H1 (cell line): ENCODE data around the gene PDE1C. TPM values are rescaled to one million over a fixed set of nuclear protein-coding genes. Genes with fewer than 3 reads are reported as not detected.

Experiments
- CTCF ChIA-PET: fragments of 300-600 bp; sonication (Branson Sonifier 250); formaldehyde crosslinking; loops from one replicate; lab custom pipeline; 2021; ENCODE audit not compliant: partially characterized antibody; lab: Charles Lee
- POLR2A ChIA-PET: fragments of 300-600 bp; sonication (Branson Sonifier 250); formaldehyde crosslinking; loops from one replicate; lab custom pipeline; 2021; ENCODE audit warnings: inconsistent platforms; ENCODE audit not compliant: partially characterized antibody; lab: Charles Lee
- DNase-seq, 2 experiments: peaks; one replicate each; pipeline versions ENCODE4 v3.0.0 to v3.0.0-alpha.2; 2010 to 2022; ENCODE audit warnings: low spot score in 2 of 2, low read depth in 1 of 2, mixed read lengths in 1 of 2
- FAIRE-seq: peaks from 2 replicates; lab custom pipeline; 2011; peaks lifted over from hg19 to GRCh38; lab: Jason Lieb, UNC
- H2AFZ ChIP-seq: 2 replicates; pipeline ENCODE4 v1.8.1; 2012; ENCODE audit warnings: low read length, inconsistent platforms
- H2AK5ac ChIP-seq: 2 replicates; pipeline ENCODE4 v1.6.1; 2013; ENCODE audit warnings: low read depth, low read length
- H2BK120ac ChIP-seq: replicated peaks from 2 replicates; pipeline ENCODE3; 2013; ENCODE audit warnings: low read depth, low read length, inconsistent platforms
- H2BK12ac ChIP-seq: 2 replicates; pipeline ENCODE4 v1.6.1; 2013; ENCODE audit warnings: low read depth, low read length
- H2BK15ac ChIP-seq: 2 replicates; pipeline ENCODE4 v1.6.1; 2013; ENCODE audit warnings: low read length
- H2BK20ac ChIP-seq: 2 replicates; pipeline ENCODE4 v1.6.1; 2013; ENCODE audit warnings: low read length
- H2BK5ac ChIP-seq: 2 replicates; pipeline ENCODE4 v1.6.1; 2013; ENCODE audit warnings: low read depth, low read length
- H3K14ac ChIP-seq: 2 replicates; pipeline ENCODE4 v1.6.1; 2013; ENCODE audit warnings: inconsistent platforms; ENCODE audit not compliant: insufficient read length
- H3K18ac ChIP-seq: 2 replicates; pipeline ENCODE4 v1.6.1; 2013; ENCODE audit warnings: low read length; ENCODE audit errors: extremely low read depth
- H3K23ac ChIP-seq: 2 replicates; pipeline ENCODE4 v1.6.1; 2013; ENCODE audit warnings: inconsistent platforms; ENCODE audit not compliant: insufficient read length
- H3K23me2 ChIP-seq: 2 replicates; pipeline ENCODE4 v1.6.1; 2013; ENCODE audit warnings: low read depth, low read length
- H3K27ac ChIP-seq: 2 replicates; pipeline ENCODE4 v1.6.1; 2011; ENCODE audit warnings: low read depth, low read length, inconsistent platforms
- H3K27me3 ChIP-seq, 4 experiments: replicated peaks in 1 of 4; 1 replicate in 1 of 4; 2 replicates in 3 of 4; pipeline versions ENCODE4 v1.6.1 to v1.8.1; 2011 to 2013; ENCODE audit warnings: low read length in 3 of 4, mild to moderate bottlenecking in 3 of 4, inconsistent platforms in 2 of 4, mixed read lengths in 2 of 4, moderate library complexity in 1 of 4; ENCODE audit not compliant: control insufficient read depth in 3 of 4, insufficient read depth in 3 of 4; ENCODE audit errors: extremely low read depth in 1 of 4
- H3K36me3 ChIP-seq, 4 experiments: 2 replicates each; pipeline versions ENCODE4 v1.6.1 to v1.8.1; 2011 to 2013; ENCODE audit warnings: mild to moderate bottlenecking in 4 of 4, low read length in 3 of 4, moderate library complexity in 2 of 4, control low read depth in 1 of 4, inconsistent platforms in 1 of 4; ENCODE audit not compliant: insufficient read depth in 4 of 4, control insufficient read depth in 2 of 4
- H3K4ac ChIP-seq: replicated peaks from 2 replicates; pipeline ENCODE3; 2013; ENCODE audit warnings: low read length, low read depth, mixed read lengths, inconsistent platforms; ENCODE audit not compliant: insufficient read length
- H3K4me1 ChIP-seq, 4 experiments: replicated peaks in 1 of 4; 1 replicate in 1 of 4; 2 replicates in 3 of 4; pipeline versions ENCODE4 v1.6.1 to v1.8.1; 2011 to 2013; ENCODE audit warnings: low read length in 3 of 4, inconsistent platforms in 2 of 4, mixed read lengths in 1 of 4; ENCODE audit not compliant: insufficient read depth in 4 of 4, control insufficient read depth in 3 of 4
- H3K4me2 ChIP-seq, 2 experiments: 2 replicates each; pipeline versions ENCODE4 v1.6.1 to v1.8.1; 2011 to 2013; ENCODE audit warnings: low read depth in 2 of 2, low read length in 2 of 2, control low read depth in 1 of 2, inconsistent platforms in 1 of 2, mild to moderate bottlenecking in 1 of 2; ENCODE audit not compliant: insufficient read depth in 1 of 2
- H3K4me3 ChIP-seq, 4 experiments: fragments of 200-600, 300-600 bp in 1 of 4; sonication (generic), shearing (Covaris generic), sonication (Bioruptor Twin) in 1 of 4; 2 replicates each; pipeline versions ENCODE4 v1.5.1 to v1.8.1; 2011 to 2016; ENCODE audit warnings: low read length in 4 of 4, low read depth in 3 of 4, control low read depth in 2 of 4, inconsistent platforms in 2 of 4, mild to moderate bottlenecking in 2 of 4, mixed read lengths in 1 of 4, moderate library complexity in 1 of 4; ENCODE audit not compliant: insufficient read depth in 2 of 4; ENCODE audit errors: extremely low read depth in 1 of 4
- H3K56ac ChIP-seq: replicated peaks from 2 replicates; pipeline ENCODE3; 2013; ENCODE audit warnings: low read depth, mild to moderate bottlenecking, mixed read lengths, low read length, inconsistent platforms; ENCODE audit not compliant: insufficient read length
- H3K79me1 ChIP-seq: 2 replicates; pipeline ENCODE4 v1.6.1; 2013; ENCODE audit warnings: low read depth, low read length, control low read depth
- H3K79me2 ChIP-seq, 2 experiments: 2 replicates each; pipeline versions ENCODE4 v1.6.1 to v1.8.1; 2012 to 2013; ENCODE audit warnings: low read length in 2 of 2, mild to moderate bottlenecking in 2 of 2, inconsistent platforms in 1 of 2; ENCODE audit not compliant: insufficient read depth in 2 of 2, control insufficient read depth in 1 of 2
- H3K9ac ChIP-seq, 4 experiments: replicated peaks in 1 of 4; 1 replicate in 1 of 4; 2 replicates in 3 of 4; pipeline versions ENCODE4 v1.6.1 to v1.8.1; 2011 to 2013; ENCODE audit warnings: low read depth in 3 of 4, low read length in 3 of 4, control low read depth in 2 of 4, mild to moderate bottlenecking in 2 of 4, moderate library complexity in 2 of 4, inconsistent platforms in 1 of 4; ENCODE audit errors: extremely low read depth in 1 of 4
- H3K9me3 ChIP-seq, 2 experiments: 2 replicates each; pipeline versions ENCODE4 v1.6.1 to v1.8.1; 2012 to 2013; ENCODE audit warnings: mild to moderate bottlenecking in 2 of 2, moderate library complexity in 2 of 2, control low read depth in 1 of 2, inconsistent platforms in 1 of 2, low read depth in 1 of 2, low read length in 1 of 2, mixed read lengths in 1 of 2; ENCODE audit not compliant: insufficient read depth in 2 of 2
- H4K20me1 ChIP-seq, 2 experiments: replicated peaks in 1 of 2; 2 replicates each; pipeline versions ENCODE3 to v1.8.1; 2011 to 2013; ENCODE audit warnings: inconsistent platforms in 2 of 2, low read length in 2 of 2, mild to moderate bottlenecking in 1 of 2; ENCODE audit not compliant: insufficient read depth in 2 of 2, control insufficient read depth in 1 of 2
- H4K5ac ChIP-seq: 2 replicates; pipeline ENCODE4 v1.6.1; 2013; ENCODE audit warnings: low read length, low read depth, mixed read lengths, inconsistent platforms; ENCODE audit not compliant: insufficient read length
- H4K8ac ChIP-seq: 2 replicates; pipeline ENCODE4 v1.8.0; 2013; ENCODE audit warnings: mild to moderate bottlenecking, moderate library complexity, low read length, inconsistent platforms; ENCODE audit not compliant: insufficient read depth; ENCODE audit errors: extremely low read depth
- H4K91ac ChIP-seq: replicated peaks from 2 replicates; pipeline ENCODE3; 2013; ENCODE audit warnings: low read length, mixed read lengths, inconsistent platforms; ENCODE audit not compliant: insufficient read length
- BRCA1 ChIP-seq: IDR thresholded peaks from 2 replicates; pipeline ENCODE4 v1.6.1; 2012; ENCODE audit warnings: low read depth, low read length, improper control_type of control experiment
- CBX5 ChIP-seq: fragments of 300-800, 300-1000 bp; sonication (generic); IDR thresholded peaks from 2 replicates; pipeline ENCODE4 v1.7.1; 2016; ENCODE audit warnings: antibody characterized with exemption, low read length, low read depth
- NANOG ChIP-seq: IDR thresholded peaks from 2 replicates; pipeline ENCODE4 v1.6.1; 2011; ENCODE audit warnings: low read length, low read depth, mild to moderate bottlenecking, inconsistent platforms; ENCODE audit not compliant: insufficient read depth, poor library complexity, severe bottlenecking
- WGBS, 2 experiments: shearing (Covaris generic) in 1 of 2; methylation state at CpG; one replicate each; pipeline versions ENCODE4 v1.1.6 to v1.1.7; 2013 to 2015; ENCODE audit warnings: low lambda C conversion rate in 2 of 2, mixed read lengths in 2 of 2, inconsistent platforms in 1 of 2, low coverage in 1 of 2, missing lambda C conversion rate in 1 of 2; ENCODE audit not compliant: insufficient replicate concordance in 2 of 2, insufficient coverage in 1 of 2, insufficient read length in 1 of 2; ENCODE audit errors: extremely low coverage in 1 of 2, missing lambda C conversion rate in 1 of 2; 5-methylcytosine and 5-hydroxymethylcytosine counted together
- polyA plus RNA-seq, 7 experiments: library from polyadenylated mRNA; depleted of rRNA in 3 of 7; stranded (reverse) in 5 of 7; unstranded in 2 of 7; fragments of >200 nt in 5 of 7; fragments of 200-250 nt in 2 of 7; gene quantifications; 1 replicate in 5 of 7; 2 replicates in 1 of 7; 4 replicates in 1 of 7; pipeline versions ENCODE4 v1.2.1 to v1.2.3, GENCODE V29; 2011 to 2013; ENCODE audit warnings: missing spikeins in 2 of 7, mixed read lengths in 2 of 7
- total RNA-seq: library from RNA; stranded (reverse); fragmentation: NEBNext Ultra II Directional; extraction: Animal tissue kit (Norgen Biotek cat#: 25700); gene quantifications from 2 replicates; pipeline ENCODE4 v1.2.1, GENCODE V29; 2021

Gene PDE1C
- total and polyA plus RNA-seq, 2 of the 8 experiments (the other 6 are each of a cell fraction or from before 2014, with no cell fraction given): 0.11 to 1.1 TPM

GRCh38 chr7:32094516-32094915 is 24.3 kb upstream of the PDE1C start:
- H3K56ac ChIP-seq: no peak overlapping the region
- no peak overlapping the region for H2BK15ac ChIP-seq
- no peak for FAIRE-seq

More at GRCh38 chr7:32094516-32094915, 24.3 kb upstream of the PDE1C start:
- Histone ChIP-seq H2BK12ac (no peak overlapping the region), H3K36me3 (no peaks in the 10 kb centered on the region), H2BK5ac (no peak overlapping the region), H3K23ac (no peak overlapping the region), H3K27ac (no peak overlapping the region), H3K14ac (no peak overlapping the region), H2AK5ac (no peak overlapping the region), H3K27me3 (no peaks in the 10 kb centered on the region), H3K4me1 (no peaks in the 10 kb centered on the region), H3K23me2 (no peaks in the 10 kb centered on the region), H3K4ac (no peak overlapping the region), H3K9me3 (no peaks in the 10 kb centered on the region), H3K79me2 (no peaks in the 10 kb centered on the region), H3K4me2 (no peak overlapping the region), H3K9ac (no peak overlapping the region), H4K91ac (no peak overlapping the region), H2BK120ac (no peak overlapping the region), H4K20me1 (no peaks in the 10 kb centered on the region), H2BK20ac (no peak overlapping the region), H3K4me3 (no peak overlapping the region), H3K18ac (no peak overlapping the region), H2AFZ (no peak overlapping the region), H4K5ac (no peak overlapping the region), H3K79me1 (no peaks in the 10 kb centered on the region), H4K8ac (no peak overlapping the region)
- POLR2A ChIA-PET: no interaction called here
- 98% methylated on average over 4 of the region's 4 CpGs; no CpG with 5 or more reads in 1 of the 2 experiments for WGBS, 2 experiments
- CTCF ChIA-PET: interaction anchor here (1.0 kb wide), 1 partner anchor 11 kb away, joined by 4 read pairs; no protein-coding TSS in a partner anchor
- no peak for DNase-seq
- TF ChIP-seq NANOG: no peak
- TF ChIP-seq BRCA1: no peak
- no peak for TF ChIP-seq CBX5
